Tibial nerve (tissue), 4 donors: ENCODE results near the gene FBLN2. TPM values are rescaled to one million over a fixed set of nuclear protein-coding genes. Genes with fewer than 3 reads are reported as not detected.

Experiments
- DNase-seq, 2 donors: peaks; one replicate each; pipeline ENCODE4 v3.0.0-alpha.2; 2019; ENCODE audit warnings: low spot score in 2 of 2
- H3K27ac ChIP-seq, 4 donors: fragments of 200-600 bp; sonication (generic) in 3 of 4; one replicate each; pipeline ENCODE4 v1.5.1; 2017 to 2019; ENCODE audit warnings: mild to moderate bottlenecking in 1 of 4
- H3K27me3 ChIP-seq, 2 donors: fragments of 200-600 bp; sonication (generic) in 1 of 2; one replicate each; pipeline versions ENCODE4 v1.5.1 to v1.6.0; 2017 to 2019
- H3K36me3 ChIP-seq, 3 donors: fragments of 200-600 bp; sonication (generic); one replicate each; pipeline ENCODE4 v1.5.1; 2018 to 2019
- H3K4me1 ChIP-seq, 4 donors: fragments of 200-600 bp; sonication (generic) in 3 of 4; one replicate each; pipeline ENCODE4 v1.5.1; 2017 to 2019
- H3K4me3 ChIP-seq, 4 donors: fragments of 200-600 bp; sonication (generic) in 3 of 4; one replicate each; pipeline ENCODE4 v1.5.1; 2017 to 2019; ENCODE audit warnings: mild to moderate bottlenecking in 1 of 4, moderate library complexity in 1 of 4
- H3K9me3 ChIP-seq, 4 donors: fragments of 200-600 bp; sonication (generic) in 3 of 4; one replicate each; pipeline ENCODE4 v1.5.1; 2017 to 2019
- EP300 ChIP-seq, 2 donors: sonication (generic); formaldehyde crosslinking; IDR thresholded peaks; one replicate each; pipeline ENCODE4 v1.6.1; 2017; ENCODE audit warnings: antibody characterized with exemption in 2 of 2, mild to moderate bottlenecking in 1 of 2
- POLR2A ChIP-seq, 2 donors: fragments of 450-650 bp; IDR thresholded peaks; one replicate each; pipeline ENCODE4 v1.6.1; 2017; ENCODE audit warnings: antibody characterized with exemption in 2 of 2, mild to moderate bottlenecking in 2 of 2, moderate library complexity in 2 of 2
- WGBS, 2 donors: methylation state at CpG; one replicate each; pipeline ENCODE4 v1.1.5; 2018; 5-methylcytosine and 5-hydroxymethylcytosine counted together
- total RNA-seq, 4 donors: library from RNA; depleted of rRNA; stranded (reverse); fragments of >200 nt; gene quantifications; one replicate each; pipeline ENCODE4 v1.1.0, GENCODE V29; 2016
- TF ChIP-seq, protein P1 (sequence below), 5 experiments: fragments of 200-600 bp in 3 of 5; fragments of 450-650 bp in 2 of 5; sonication (generic) in 3 of 5; IDR thresholded peaks; one replicate each; pipeline ENCODE4 v1.5.1; 2016 to 2019; ENCODE audit warnings: antibody characterized with exemption in 5 of 5, mild to moderate bottlenecking in 3 of 5, moderate library complexity in 2 of 5

The FBLN2 gene
- total RNA-seq, 4 donors from 2014 or later: 185 to 445 (median 240) TPM

- peaks cover 0 to 32% (median 17%) of the 10 kb centered on the region in 4 donors for H3K4me1 ChIP-seq
- H3K9me3 ChIP-seq: no peaks in the 10 kb centered on the region
- no peak overlapping the region for H3K4me3 ChIP-seq
- TF ChIP-seq EP300 (IDR thresholded peaks at IDR 0.05) (no peak), POLR2A (IDR thresholded peaks at IDR 0.05) (no peak)
- TF ChIP-seq, protein P1, sequence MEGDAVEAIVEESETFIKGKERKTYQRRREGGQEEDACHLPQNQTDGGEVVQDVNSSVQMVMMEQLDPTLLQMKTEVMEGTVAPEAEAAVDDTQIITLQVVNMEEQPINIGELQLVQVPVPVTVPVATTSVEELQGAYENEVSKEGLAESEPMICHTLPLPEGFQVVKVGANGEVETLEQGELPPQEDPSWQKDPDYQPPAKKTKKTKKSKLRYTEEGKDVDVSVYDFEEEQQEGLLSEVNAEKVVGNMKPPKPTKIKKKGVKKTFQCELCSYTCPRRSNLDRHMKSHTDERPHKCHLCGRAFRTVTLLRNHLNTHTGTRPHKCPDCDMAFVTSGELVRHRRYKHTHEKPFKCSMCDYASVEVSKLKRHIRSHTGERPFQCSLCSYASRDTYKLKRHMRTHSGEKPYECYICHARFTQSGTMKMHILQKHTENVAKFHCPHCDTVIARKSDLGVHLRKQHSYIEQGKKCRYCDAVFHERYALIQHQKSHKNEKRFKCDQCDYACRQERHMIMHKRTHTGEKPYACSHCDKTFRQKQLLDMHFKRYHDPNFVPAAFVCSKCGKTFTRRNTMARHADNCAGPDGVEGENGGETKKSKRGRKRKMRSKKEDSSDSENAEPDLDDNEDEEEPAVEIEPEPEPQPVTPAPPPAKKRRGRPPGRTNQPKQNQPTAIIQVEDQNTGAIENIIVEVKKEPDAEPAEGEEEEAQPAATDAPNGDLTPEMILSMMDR (IDR thresholded peaks at IDR 0.05): no peak
- peaks cover 0 to 28% (median 0%) of the 10 kb centered on the region in 3 donors for H3K36me3 ChIP-seq
- H3K27ac ChIP-seq: peak overlapping the region in 2 of 4 donors; percentile 28 to 53
- DNase-seq: no peak
- no peaks in the 10 kb centered on the region for H3K27me3 ChIP-seq
- WGBS, 2 donors: 55 to 60% methylated on average over 10 to 11 of the region's 11 CpGs
These were observed 26.6 kb downstream of the FBLN2 start for GRCh38 chr3:13575459-13576061.

DNA sequence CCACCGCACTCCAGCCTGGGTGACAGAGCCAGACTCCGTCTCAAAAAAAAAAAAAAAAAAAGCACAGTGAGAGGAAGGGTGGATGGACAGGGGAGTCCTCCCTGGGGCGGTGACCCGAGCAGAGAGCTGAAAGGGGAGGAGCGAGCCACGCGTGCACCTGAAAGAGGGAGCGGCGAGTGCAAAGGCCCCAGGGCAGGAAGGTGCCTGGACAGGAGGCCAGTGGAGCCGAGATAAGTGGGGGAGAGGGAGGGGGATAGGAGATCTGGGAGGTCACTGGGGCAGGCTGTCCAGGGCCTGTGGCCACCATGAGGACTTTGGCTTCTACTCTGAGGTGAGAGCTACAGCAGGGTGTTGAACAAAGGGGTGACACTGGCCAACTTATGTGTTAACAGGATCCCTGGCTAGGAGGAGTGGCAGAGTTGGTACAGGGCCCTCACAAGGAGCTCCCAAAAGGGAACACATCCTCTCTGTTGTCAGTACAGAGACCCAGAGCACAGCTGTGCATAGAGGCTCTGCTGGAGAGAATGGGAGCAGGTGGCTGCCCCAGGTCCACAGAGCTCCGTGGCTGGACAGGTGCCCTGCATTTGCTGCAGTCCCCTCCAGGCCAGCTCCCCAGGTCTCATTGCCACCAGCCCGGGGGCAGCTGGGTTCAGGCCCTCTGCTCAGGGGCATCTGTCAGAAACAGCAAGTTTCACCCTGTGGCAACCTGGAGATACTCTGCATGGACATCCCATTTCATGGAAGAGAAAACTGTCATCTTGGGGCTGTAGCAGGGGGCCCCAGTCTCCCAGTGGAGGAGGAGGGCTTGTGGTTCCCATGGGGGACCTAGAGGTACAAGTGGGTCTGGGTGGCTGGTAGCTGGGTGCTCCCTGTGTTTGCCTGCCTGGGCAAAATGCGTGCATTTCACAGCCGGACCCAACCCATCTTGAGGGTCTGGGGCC lies 28.5 kb downstream of the FBLN2 start:
- no peak overlapping the region for H3K4me3 ChIP-seq
- peaks cover 0 to 47% (median 17%) of the 10 kb centered on the region in 4 donors for H3K4me1 ChIP-seq
- no peak overlapping the region for H3K27ac ChIP-seq
- H3K9me3 ChIP-seq: no peaks in the 10 kb centered on the region
- 88% methylated on average over 14 of the region's 14 CpGs for whole genome bisulfite sequencing, 2 donors
- TF ChIP-seq POLR2A (IDR thresholded peaks at IDR 0.05) (no peak), EP300 (IDR thresholded peaks at IDR 0.05) (no peak)
- TF ChIP-seq, protein P1 (IDR thresholded peaks at IDR 0.05): no peak
- no peak for DNase-seq
- H3K27me3 ChIP-seq: no peaks in the 10 kb centered on the region
- H3K36me3 ChIP-seq: peaks cover 0 to 12% (median 0%) of the 10 kb centered on the region in 3 donors

GRCh38 chr3:13578251-13578650 lies 29.3 kb downstream of the FBLN2 start:
- WGBS, 2 donors: 62% methylated on average over 2 of the region's 2 CpGs
- DNase-seq: no peak
- H3K4me3 ChIP-seq: no peak overlapping the region
- H3K27me3 ChIP-seq: no peaks in the 10 kb centered on the region
- H3K4me1 ChIP-seq: peaks cover 0 to 52% (median 19%) of the 10 kb centered on the region in 4 donors
- peaks cover 0 to 5% (median 0%) of the 10 kb centered on the region in 3 donors for H3K36me3 ChIP-seq
- no peak overlapping the region for H3K27ac ChIP-seq
- H3K9me3 ChIP-seq: no peaks in the 10 kb centered on the region
- TF ChIP-seq EP300 (IDR thresholded peaks at IDR 0.05) (no peak), POLR2A (IDR thresholded peaks at IDR 0.05) (no peak)
- TF ChIP-seq, protein P1 (IDR thresholded peaks at IDR 0.05): no peak

DNA sequence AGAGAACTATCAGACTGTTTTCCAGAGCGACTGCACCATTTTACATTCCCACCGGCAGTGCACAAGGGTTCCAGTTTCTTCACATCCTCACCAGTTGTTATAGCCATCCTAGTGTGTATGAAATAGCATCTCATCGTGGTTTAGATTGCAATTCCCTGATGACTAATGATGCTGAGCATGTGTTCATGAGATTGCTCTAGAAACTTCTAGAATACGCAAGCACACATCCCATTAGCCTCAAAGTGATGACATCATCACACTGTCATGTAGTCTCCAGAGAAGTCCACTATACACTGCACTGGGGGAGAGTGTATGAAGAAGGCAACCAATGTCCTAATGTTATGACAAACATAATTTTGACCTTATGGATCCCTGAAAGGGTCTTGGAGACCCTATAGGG lies 30.1 kb downstream of the FBLN2 start:
- Histone ChIP-seq H3K27me3 (no peaks in the 10 kb centered on the region), H3K9me3 (no peaks in the 10 kb centered on the region), H3K4me3 (no peak overlapping the region), H3K27ac (no peak overlapping the region), H3K36me3 (peaks cover 0 to 5% (median 0%) of the 10 kb centered on the region in 3 donors), H3K4me1 (peaks cover 0 to 50% (median 19%) of the 10 kb centered on the region in 4 donors)
- 54 to 60% methylated on average over 4 of the region's 4 CpGs for WGBS, 2 donors
- DNase-seq: no peak
- TF ChIP-seq EP300 (IDR thresholded peaks at IDR 0.05) (no peak), POLR2A (IDR thresholded peaks at IDR 0.05) (no peak)
- TF ChIP-seq, protein P1 (IDR thresholded peaks at IDR 0.05): no peak
